ENCODE measurements around the gene TLL1.

The TLL1 gene

GRCh38 chr4:166078955-166079354 is 205.9 kb downstream of the TLL1 start:
- DNase-seq (ENCODE audit: low read depth), result peak; percentile 3
- TF ChIP-seq POLR2A (IDR thresholded peaks at IDR 0.05; ENCODE audit: extremely low read depth, insufficient read length), result no peak
- no peak for TF ChIP-seq MYC (IDR thresholded peaks at IDR 0.05; ENCODE audit: low read depth, low read length)
- no peak for TF ChIP-seq MAX (IDR thresholded peaks at IDR 0.05; ENCODE audit: low read depth, low read length)
- no peak overlapping the region for H3K4me3 ChIP-seq (ENCODE audit: low read depth, low read length)

GRCh38 chr4:166087569-166087968 is 214.5 kb downstream of the TLL1 start:
- DNase-seq (ENCODE audit: low read depth), result no peak
- H3K4me3 ChIP-seq (ENCODE audit: low read depth, low read length), result no peak overlapping the region
- TF ChIP-seq MYC (IDR thresholded peaks at IDR 0.05; ENCODE audit: low read depth, low read length), result no peak
- TF ChIP-seq CTCF (IDR thresholded peaks at IDR 0.05; ENCODE audit: low read depth, low read length), result no peak
- no peak for TF ChIP-seq MAX (IDR thresholded peaks at IDR 0.05; ENCODE audit: low read depth, low read length)
- no peak for TF ChIP-seq POLR2A (IDR thresholded peaks at IDR 0.05; ENCODE audit: extremely low read depth, insufficient read length)

- no peak overlapping the region for H3K4me3 ChIP-seq (ENCODE audit: low read depth, low read length)
- DNase-seq (ENCODE audit: low read depth), result no peak
- TF ChIP-seq MYC (IDR thresholded peaks at IDR 0.05; ENCODE audit: low read depth, low read length), result no peak
- TF ChIP-seq MAX (IDR thresholded peaks at IDR 0.05; ENCODE audit: low read depth, low read length), result no peak
- no peak for TF ChIP-seq POLR2A (IDR thresholded peaks at IDR 0.05; ENCODE audit: extremely low read depth, insufficient read length)
- TF ChIP-seq CTCF (IDR thresholded peaks at IDR 0.05; ENCODE audit: low read depth, low read length), result no peak
These were observed 215.5 kb downstream of the TLL1 start for GRCh38 chr4:166088576-166088975.

- no peak for TF ChIP-seq POLR2A (IDR thresholded peaks at IDR 0.05; ENCODE audit: extremely low read depth, insufficient read length)
- TF ChIP-seq MYC (IDR thresholded peaks at IDR 0.05; ENCODE audit: low read depth, low read length), result no peak
- TF ChIP-seq CTCF (IDR thresholded peaks at IDR 0.05; ENCODE audit: low read depth, low read length), result no peak
- TF ChIP-seq MAX (IDR thresholded peaks at IDR 0.05; ENCODE audit: low read depth, low read length), result no peak
- no peak overlapping the region for H3K4me3 ChIP-seq (ENCODE audit: low read depth, low read length)
- DNase-seq (ENCODE audit: low read depth), result no peak
These were observed 218.1 kb downstream of the TLL1 start for GRCh38 chr4:166091146-166091545.

GRCh38 chr4:166091912-166092510 is 219.0 kb downstream of the TLL1 start:
- H3K4me3 ChIP-seq (ENCODE audit: low read depth, low read length), result no peak overlapping the region
- no peak for TF ChIP-seq MAX (IDR thresholded peaks at IDR 0.05; ENCODE audit: low read depth, low read length)
- TF ChIP-seq POLR2A (IDR thresholded peaks at IDR 0.05; ENCODE audit: extremely low read depth, insufficient read length), result no peak
- peak; percentile 45 for TF ChIP-seq CTCF (IDR thresholded peaks at IDR 0.05; ENCODE audit: low read depth, low read length)
- no peak for TF ChIP-seq MYC (IDR thresholded peaks at IDR 0.05; ENCODE audit: low read depth, low read length)
- DNase-seq (ENCODE audit: low read depth), result peak; percentile 43

GRCh38 chr4:166092797-166093290 is 219.8 kb downstream of the TLL1 start:
- no peak for TF ChIP-seq MYC (IDR thresholded peaks at IDR 0.05; ENCODE audit: low read depth, low read length)
- no peak overlapping the region for H3K4me3 ChIP-seq (ENCODE audit: low read depth, low read length)
- DNase-seq (ENCODE audit: low read depth), result no peak
